H1 (cell line): ENCODE measurements around the gene PLA2G15.

ENCODE experiments used
- BCL11A ChIP-seq, 2 experiments: IDR thresholded peaks; one replicate each; pipeline ENCODE4 v1.6.1; 2011; ENCODE audit warnings: low read depth in 2 of 2, low read length in 2 of 2, mild to moderate bottlenecking in 2 of 2
- BRCA1 ChIP-seq: IDR thresholded peaks from 2 replicates; pipeline ENCODE4 v1.6.1; 2012; ENCODE audit warnings: low read depth, low read length, improper control_type of control experiment
- CEBPB ChIP-seq: IDR thresholded peaks from 2 replicates; pipeline ENCODE4 v1.6.1; 2012; ENCODE audit warnings: low read depth, low read length
- CTCF ChIP-seq, 3 experiments: IDR thresholded peaks; 1 replicate in 2 of 3; 2 replicates in 1 of 3; pipeline versions ENCODE4 v1.5.1 to v1.6.1; 2011; ENCODE audit warnings: low read length in 3 of 3, mild to moderate bottlenecking in 3 of 3, inconsistent platforms in 2 of 3, low read depth in 1 of 3, moderate library complexity in 1 of 3; ENCODE audit not compliant: insufficient read depth in 1 of 3; ENCODE audit errors: control extremely low read depth in 1 of 3
- EZH2 ChIP-seq: fragments of 200-600 bp; sonication (generic); IDR thresholded peaks from 2 replicates; pipeline ENCODE4 v1.7.1; 2012; ENCODE audit warnings: low read depth, mild to moderate bottlenecking, moderate library complexity, low read length, inconsistent platforms; ENCODE audit not compliant: severe bottlenecking
- FOSL1 ChIP-seq: IDR thresholded peaks from 2 replicates; pipeline ENCODE4 v1.6.1; 2011; ENCODE audit warnings: mild to moderate bottlenecking, low read depth, low read length, moderate library complexity; ENCODE audit not compliant: insufficient read depth
- PHF8 ChIP-seq: fragments of 200-600 bp; sonication (generic); conservative IDR thresholded peaks from 2 replicates; pipeline ENCODE4 v1.7.1; 2012; ENCODE audit warnings: low read depth, mild to moderate bottlenecking, inconsistent platforms, low read length, moderate library complexity
- POLR2A ChIP-seq, 2 experiments: IDR thresholded peaks; 1 replicate in 1 of 2; 2 replicates in 1 of 2; pipeline ENCODE4 v1.6.1; 2011; ENCODE audit warnings: low read depth in 2 of 2, low read length in 2 of 2, mild to moderate bottlenecking in 2 of 2; ENCODE audit errors: control extremely low read depth in 1 of 2
- POLR2AphosphoS5 ChIP-seq: IDR thresholded peaks from 2 replicates; pipeline ENCODE4 v1.6.1; 2011; ENCODE audit warnings: low read depth, low read length
- POU5F1 ChIP-seq: IDR thresholded peaks from 2 replicates; pipeline ENCODE4 v1.6.1; 2011; ENCODE audit warnings: low read depth, mild to moderate bottlenecking, low read length, moderate library complexity
- RAD21 ChIP-seq, 2 experiments: IDR thresholded peaks in 1 of 2; conservative IDR thresholded peaks in 1 of 2; 2 replicates each; pipeline ENCODE4 v1.6.1; 2011; ENCODE audit warnings: low read depth in 2 of 2, low read length in 2 of 2, improper control_type of control experiment in 1 of 2, inconsistent platforms in 1 of 2, mild to moderate bottlenecking in 1 of 2, moderate library complexity in 1 of 2
- TF ChIP-seq, protein P1 (sequence below): IDR thresholded peaks from 2 replicates; pipeline ENCODE4 v1.6.1; 2011; ENCODE audit warnings: low read length, improper control_type of control experiment

DNA sequence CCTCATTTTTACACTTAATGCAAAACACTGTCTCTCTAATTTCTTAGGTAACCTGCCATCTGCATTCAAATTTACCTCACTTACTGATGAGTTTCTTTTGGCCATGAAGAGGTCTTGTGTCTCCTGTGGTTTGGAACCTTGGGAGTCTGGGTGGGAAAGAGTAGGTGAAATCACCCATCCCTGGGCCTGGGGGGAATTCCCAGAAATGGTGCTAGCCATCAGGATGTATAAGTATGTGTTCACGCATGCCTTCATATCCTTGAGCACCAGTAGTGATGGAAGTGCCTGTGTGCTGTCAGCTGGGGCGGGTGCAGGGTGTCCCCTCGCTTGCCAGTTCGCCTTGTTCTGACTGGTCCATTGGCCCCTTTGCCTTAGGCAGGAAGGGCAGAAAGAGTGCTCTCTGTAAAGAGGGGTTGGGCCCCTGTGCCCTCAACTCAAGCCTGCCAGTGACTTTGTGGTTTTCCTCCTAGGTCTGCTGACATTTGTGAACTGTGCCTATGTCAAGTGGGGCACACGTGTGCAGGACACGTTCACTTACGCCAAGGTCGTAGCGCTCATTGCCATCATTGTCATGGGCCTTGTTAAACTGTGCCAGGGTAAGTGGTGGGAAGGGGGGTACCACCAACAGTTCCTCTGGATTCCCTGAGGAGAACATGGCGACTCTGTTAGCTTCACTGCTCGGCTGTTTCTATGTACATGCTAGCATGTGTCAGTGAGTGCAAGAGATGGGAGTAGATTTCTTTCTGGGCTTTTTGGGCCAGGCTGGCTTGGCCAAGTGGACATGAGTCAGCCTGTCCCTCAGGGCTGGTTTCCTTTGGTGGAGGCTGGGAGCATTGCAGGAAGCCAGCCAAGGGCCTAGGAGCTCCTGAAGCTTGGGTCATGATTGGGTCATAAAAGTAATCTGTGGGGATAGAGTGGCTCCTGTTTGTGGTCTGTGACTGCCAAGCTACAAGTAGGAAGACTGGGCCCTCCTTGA lies 42.4 kb downstream of the PLA2G15 start:
- TF ChIP-seq POLR2A (IDR thresholded peaks at IDR 0.05; ENCODE audit: control extremely low read depth in 1 of 2, low read depth in 2 of 2, low read length in 2 of 2) (no peak), EZH2 (no peak), FOSL1 (no peak), RAD21 (IDR thresholded peaks at IDR 0.05 in 1 of 2, conservative IDR thresholded peaks at IDR 0.05 in 1 of 2; ENCODE audit: low read depth in 2 of 2, low read length in 2 of 2) (no peak), CEBPB (no peak), BCL11A (IDR thresholded peaks at IDR 0.05; ENCODE audit: low read depth in 2 of 2, low read length in 2 of 2) (no peak), CTCF (IDR thresholded peaks at IDR 0.05; ENCODE audit: control extremely low read depth in 1 of 3, insufficient read depth in 1 of 3, low read depth in 1 of 3, low read length in 3 of 3) (no peak), PHF8 (no peak), POLR2AphosphoS5 (no peak), BRCA1 (no peak), POU5F1 (no peak)
- TF ChIP-seq, protein P1, sequence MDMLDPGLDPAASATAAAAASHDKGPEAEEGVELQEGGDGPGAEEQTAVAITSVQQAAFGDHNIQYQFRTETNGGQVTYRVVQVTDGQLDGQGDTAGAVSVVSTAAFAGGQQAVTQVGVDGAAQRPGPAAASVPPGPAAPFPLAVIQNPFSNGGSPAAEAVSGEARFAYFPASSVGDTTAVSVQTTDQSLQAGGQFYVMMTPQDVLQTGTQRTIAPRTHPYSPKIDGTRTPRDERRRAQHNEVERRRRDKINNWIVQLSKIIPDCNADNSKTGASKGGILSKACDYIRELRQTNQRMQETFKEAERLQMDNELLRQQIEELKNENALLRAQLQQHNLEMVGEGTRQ = no peak
